ENCODE results near the gene SLC38A9.

The SLC38A9 gene

DNA sequence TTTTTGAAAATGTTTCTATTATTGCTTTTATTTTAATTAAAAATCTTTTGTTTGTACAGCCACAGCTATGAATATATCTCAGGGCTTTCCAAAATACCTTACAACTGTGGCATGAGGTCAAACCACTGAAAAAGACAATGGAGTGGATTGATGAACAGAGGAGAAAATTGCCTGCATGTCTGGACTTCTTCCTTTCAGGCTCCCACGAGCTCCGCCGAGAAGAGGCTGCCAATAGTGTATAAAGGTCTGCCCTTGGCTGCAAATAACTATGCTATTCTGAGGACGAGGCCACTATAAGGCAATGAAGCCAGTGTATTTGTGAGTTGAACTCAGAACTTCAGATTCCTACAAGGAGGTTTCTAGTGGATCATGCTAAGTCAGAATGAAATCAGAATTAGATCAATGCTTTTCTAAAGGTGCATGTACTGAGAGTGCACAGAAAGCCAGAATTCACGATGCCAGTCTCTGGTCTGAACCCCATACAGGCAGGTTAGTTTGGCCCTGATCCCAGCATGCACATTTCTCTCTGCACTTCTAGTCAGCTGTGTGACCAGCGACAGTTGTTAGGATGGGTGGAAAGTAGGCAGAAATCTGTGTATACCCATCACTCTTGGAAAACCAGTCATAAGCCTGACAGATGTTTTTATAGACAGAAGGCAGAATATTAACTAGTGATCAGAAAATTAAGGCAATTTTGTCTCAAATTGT is 134.6 kb downstream of the SLC38A9 start:
- DNase-seq = no peak

DNA sequence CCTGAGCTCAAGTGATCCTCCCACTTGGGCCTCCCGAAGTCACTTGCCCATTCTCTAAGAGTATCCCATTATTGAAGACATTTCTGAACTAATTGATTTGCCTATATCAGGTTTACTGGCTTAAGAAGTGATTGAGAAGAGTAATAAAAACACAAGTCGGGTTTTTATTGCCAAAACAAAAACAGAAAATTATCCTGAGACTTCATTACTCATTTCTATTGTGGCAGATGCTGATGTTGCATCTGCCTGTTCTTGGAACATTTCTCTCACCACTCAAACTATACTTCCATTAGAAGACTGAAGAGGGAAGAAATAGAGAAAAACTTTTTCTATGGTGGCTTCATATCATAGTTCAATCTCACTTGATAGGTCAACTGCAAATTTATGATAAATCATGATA is 135.5 kb downstream of the SLC38A9 start:
- no peak for DNase-seq

Measured in EL (cell line).